Activated T-cell treated with anti-CD3 and anti-CD28 coated beads, Interleukin-2, amount 50 U/mL, for 4 hours (primary cell): ENCODE measurements around the gene ERBB4. TPM values are rescaled to one million over a fixed set of nuclear protein-coding genes. Genes with fewer than 3 reads are reported as not detected.

Experiments
- ATAC-seq, 2 donors: fragments of 200-7000 bp; cut with Tn5 transposase; one replicate each; pipeline ENCODE4 v1.10.0; 2021
- DNase-seq: peaks from one replicate; pipeline ENCODE4 v3.0.0-alpha.2; 2020
- H3K27me3 Mint-ChIP-seq: one replicate; pipeline ENCODE4 v1.8.0; 2021; ENCODE audit warnings: low read depth, mixed read lengths
- H3K36me3 Mint-ChIP-seq: one replicate; pipeline ENCODE4 v1.8.0; 2022; ENCODE audit warnings: mixed read lengths; ENCODE audit not compliant: insufficient read depth
- H3K4me1 Mint-ChIP-seq: one replicate; pipeline ENCODE4 v1.8.0; 2021; ENCODE audit warnings: low read depth, mixed read lengths
- H3K4me3 Mint-ChIP-seq: one replicate; pipeline ENCODE4 v1.8.0; 2021; ENCODE audit warnings: mild to moderate bottlenecking, moderate library complexity, mixed read lengths
- H3K9me3 Mint-ChIP-seq: one replicate; pipeline ENCODE4 v1.8.0; 2021; ENCODE audit warnings: mixed read lengths
- total RNA-seq, 3 donors: library from RNA; stranded (reverse); gene quantifications; one replicate each; pipeline ENCODE4 v1.2.1, GENCODE V29; 2021

The ERBB4 gene
- total RNA-seq, 3 donors from 2014 or later: not detected

DNA sequence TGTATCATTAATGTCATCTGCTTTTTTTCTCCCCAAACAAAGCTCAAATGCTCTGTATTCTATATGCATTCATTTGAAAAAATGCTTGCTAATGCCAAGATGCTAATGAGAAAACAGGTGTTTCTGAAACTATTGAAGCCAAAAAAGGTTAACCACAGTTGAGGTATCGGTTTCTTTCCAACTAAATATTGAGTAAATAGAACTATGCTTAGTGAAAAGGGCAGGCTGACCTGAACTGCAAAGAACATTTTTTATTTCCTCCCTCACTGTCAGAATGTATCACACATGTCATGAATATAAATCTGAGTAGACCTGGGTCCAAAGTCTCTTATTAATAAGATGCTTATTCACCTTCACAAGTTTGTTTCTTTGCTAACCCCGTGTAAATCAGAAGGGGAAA, 1115.6 kb downstream of the ERBB4 start:
- no peaks in the 10 kb centered on the region for H3K9me3 Mint-ChIP-seq
- no peak for ATAC-seq
- DNase-seq: no peak
- no peaks in the 10 kb centered on the region for H3K27me3 Mint-ChIP-seq
- no peaks in the 10 kb centered on the region for H3K36me3 Mint-ChIP-seq
- no peaks in the 10 kb centered on the region for H3K4me1 Mint-ChIP-seq
- no peak overlapping the region for H3K4me3 Mint-ChIP-seq

GRCh38 chr2:211417544-211417943, 1121.1 kb downstream of the ERBB4 start:
- ATAC-seq: no peak
- Mint-ChIP-seq H3K4me3 (no peak overlapping the region), H3K36me3 (no peaks in the 10 kb centered on the region), H3K27me3 (no peaks in the 10 kb centered on the region), H3K9me3 (peaks cover 6% of the 10 kb centered on the region), H3K4me1 (no peaks in the 10 kb centered on the region)
- no peak for DNase-seq

- Mint-ChIP-seq H3K4me1 (no peaks in the 10 kb centered on the region), H3K9me3 (peaks cover 6% of the 10 kb centered on the region), H3K4me3 (no peak overlapping the region), H3K36me3 (no peaks in the 10 kb centered on the region), H3K27me3 (no peaks in the 10 kb centered on the region)
- no peak for ATAC-seq
- no peak for DNase-seq
Observed at GRCh38 chr2:211416373-211416772, 1122.2 kb downstream of the ERBB4 start.

GRCh38 chr2:211413746-211414145, 1124.9 kb downstream of the ERBB4 start:
- DNase-seq: no peak
- Mint-ChIP-seq H3K4me1 (no peaks in the 10 kb centered on the region), H3K36me3 (no peaks in the 10 kb centered on the region), H3K9me3 (peaks cover 6% of the 10 kb centered on the region), H3K4me3 (no peak overlapping the region), H3K27me3 (no peaks in the 10 kb centered on the region)
- no peak for ATAC-seq

- Mint-ChIP-seq H3K9me3 (no peaks in the 10 kb centered on the region), H3K36me3 (no peaks in the 10 kb centered on the region), H3K4me1 (no peaks in the 10 kb centered on the region), H3K27me3 (no peaks in the 10 kb centered on the region), H3K4me3 (no peak overlapping the region)
- DNase-seq: no peak
- ATAC-seq: no peak
Observed at GRCh38 chr2:211408483-211408891, 1130.1 kb downstream of the ERBB4 start.

GRCh38 chr2:211407076-211407475, 1131.5 kb downstream of the ERBB4 start:
- Mint-ChIP-seq H3K9me3 (no peaks in the 10 kb centered on the region), H3K27me3 (no peaks in the 10 kb centered on the region), H3K36me3 (no peaks in the 10 kb centered on the region), H3K4me3 (no peak overlapping the region), H3K4me1 (no peaks in the 10 kb centered on the region)
- DNase-seq (no peak), ATAC-seq (no peak)

DNA sequence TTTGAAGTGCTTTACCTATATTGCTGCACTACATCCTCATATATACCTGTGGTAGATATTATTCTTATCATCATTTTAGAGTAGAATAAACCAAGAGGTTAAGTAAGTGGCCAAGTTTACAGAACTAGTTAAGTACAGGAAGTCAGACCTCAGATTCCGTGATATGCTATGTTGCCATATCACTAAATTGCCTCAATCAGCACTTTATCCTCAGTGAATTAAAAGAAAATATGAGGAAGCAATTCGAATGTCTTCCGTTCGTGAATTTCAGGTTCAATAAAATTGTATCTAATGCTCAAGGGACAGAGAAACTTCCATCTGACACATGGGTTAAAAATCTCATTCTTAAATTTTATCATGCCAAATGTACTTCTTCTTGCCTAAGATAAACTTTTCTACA, 1133.6 kb downstream of the ERBB4 start:
- Mint-ChIP-seq H3K4me3 (no peak overlapping the region), H3K9me3 (no peaks in the 10 kb centered on the region), H3K4me1 (no peaks in the 10 kb centered on the region), H3K36me3 (no peaks in the 10 kb centered on the region), H3K27me3 (no peaks in the 10 kb centered on the region)
- ATAC-seq (no peak), DNase-seq (no peak)

GRCh38 chr2:211404098-211404497, 1134.5 kb downstream of the ERBB4 start:
- DNase-seq: no peak

DNA sequence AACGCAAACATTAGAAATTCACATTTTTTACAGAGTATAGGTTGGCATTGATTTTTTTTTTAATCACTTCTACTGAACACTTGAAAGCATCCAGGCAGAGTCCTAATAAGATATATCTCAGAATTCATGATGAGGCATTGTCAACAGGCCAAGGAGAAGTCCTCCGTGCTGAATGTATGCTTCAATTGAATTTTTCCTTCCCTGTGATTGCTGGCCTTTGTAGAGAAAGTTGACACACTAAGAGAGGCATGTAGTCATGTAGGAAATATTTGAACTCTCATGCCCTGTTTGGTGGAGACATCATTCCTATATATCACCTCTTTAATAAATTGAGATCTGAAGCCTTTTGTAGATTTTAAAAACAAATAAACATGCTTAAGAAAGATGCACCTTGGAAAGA, 1137.3 kb downstream of the ERBB4 start:
- no peaks in the 10 kb centered on the region for H3K9me3 Mint-ChIP-seq
- ATAC-seq: no peak

More at GRCh38 chr2:211404098-211404497, 1134.5 kb downstream of the ERBB4 start:
- Mint-ChIP-seq H3K36me3 (no peaks in the 10 kb centered on the region), H3K4me3 (no peak overlapping the region), H3K27me3 (no peaks in the 10 kb centered on the region), H3K9me3 (no peaks in the 10 kb centered on the region), H3K4me1 (no peaks in the 10 kb centered on the region)
- ATAC-seq: no peak

GRCh38 chr2:211397764-211398163, 1140.8 kb downstream of the ERBB4 start:
- DNase-seq (no peak), ATAC-seq (no peak)
- Mint-ChIP-seq H3K4me3 (no peak overlapping the region), H3K9me3 (no peaks in the 10 kb centered on the region), H3K4me1 (no peaks in the 10 kb centered on the region), H3K36me3 (no peaks in the 10 kb centered on the region), H3K27me3 (no peaks in the 10 kb centered on the region)

More for the DNA sequence above, 1137.3 kb downstream of the ERBB4 start:
- no peak for DNase-seq
- Mint-ChIP-seq H3K27me3 (no peaks in the 10 kb centered on the region), H3K36me3 (no peaks in the 10 kb centered on the region), H3K4me3 (no peak overlapping the region), H3K4me1 (no peaks in the 10 kb centered on the region)

DNA sequence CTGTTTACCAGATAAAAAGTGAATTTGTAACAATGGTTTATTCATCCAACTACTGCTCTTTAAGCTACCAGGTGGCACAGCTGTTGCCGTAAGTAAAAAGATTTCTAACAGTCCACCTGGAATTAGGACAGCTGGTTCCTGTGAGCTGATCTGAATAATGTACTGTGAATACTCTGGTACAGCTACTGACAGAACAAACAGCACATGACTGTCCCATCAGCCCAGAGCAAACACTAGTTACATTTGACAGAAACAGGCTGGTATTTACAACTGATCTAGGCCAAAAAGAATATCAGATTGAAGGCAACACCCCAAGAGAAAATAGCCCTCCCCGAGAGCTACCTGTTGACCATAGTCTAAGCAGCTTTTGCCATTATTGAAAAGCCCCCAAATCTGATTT, 1141.8 kb downstream of the ERBB4 start:
- no peak for DNase-seq
- Mint-ChIP-seq H3K4me3 (no peak overlapping the region), H3K36me3 (no peaks in the 10 kb centered on the region), H3K9me3 (no peaks in the 10 kb centered on the region), H3K4me1 (no peaks in the 10 kb centered on the region), H3K27me3 (no peaks in the 10 kb centered on the region)
- no peak for ATAC-seq

- Mint-ChIP-seq H3K4me1 (no peaks in the 10 kb centered on the region), H3K4me3 (no peak overlapping the region), H3K9me3 (no peaks in the 10 kb centered on the region), H3K27me3 (no peaks in the 10 kb centered on the region), H3K36me3 (no peaks in the 10 kb centered on the region)
- DNase-seq (no peak), ATAC-seq (no peak)
Observed at GRCh38 chr2:211391189-211391567, 1147.4 kb downstream of the ERBB4 start.

DNA sequence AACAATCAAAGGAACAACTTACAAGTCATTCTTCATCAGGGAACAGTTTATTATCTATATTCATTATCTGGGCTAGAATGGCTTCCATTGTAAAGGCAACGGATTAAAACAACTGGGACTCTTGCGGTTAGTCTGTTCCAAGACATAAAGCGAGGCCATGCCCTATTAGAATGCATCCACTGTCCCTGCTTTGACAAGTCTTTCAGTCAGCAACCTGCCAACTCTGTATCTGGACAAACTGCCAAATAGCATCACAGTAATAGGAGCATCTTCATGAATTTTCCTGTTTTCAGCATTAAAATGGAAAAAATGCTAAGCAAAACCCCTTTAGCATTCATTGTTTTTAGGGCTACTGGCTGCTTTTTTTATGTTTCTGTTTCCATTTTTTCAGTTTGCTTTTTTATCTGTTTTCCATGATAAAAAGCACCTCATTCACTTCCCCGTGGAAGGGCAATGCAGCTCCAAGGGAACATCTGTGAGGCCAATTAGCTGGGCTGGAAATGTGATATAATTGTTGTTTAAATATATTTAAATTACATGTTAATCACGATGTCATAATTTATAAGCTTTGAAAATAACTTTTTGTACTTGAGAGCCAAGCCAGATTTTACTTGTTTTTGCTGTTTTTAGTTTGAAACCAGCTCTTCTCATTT, 1147.9 kb downstream of the ERBB4 start:
- H3K36me3 Mint-ChIP-seq: no peaks in the 10 kb centered on the region
- DNase-seq (no peak), ATAC-seq (no peak)
- no peak overlapping the region for H3K4me3 Mint-ChIP-seq
- H3K9me3 Mint-ChIP-seq: no peaks in the 10 kb centered on the region
- H3K4me1 Mint-ChIP-seq: no peaks in the 10 kb centered on the region
- H3K27me3 Mint-ChIP-seq: no peaks in the 10 kb centered on the region

DNA sequence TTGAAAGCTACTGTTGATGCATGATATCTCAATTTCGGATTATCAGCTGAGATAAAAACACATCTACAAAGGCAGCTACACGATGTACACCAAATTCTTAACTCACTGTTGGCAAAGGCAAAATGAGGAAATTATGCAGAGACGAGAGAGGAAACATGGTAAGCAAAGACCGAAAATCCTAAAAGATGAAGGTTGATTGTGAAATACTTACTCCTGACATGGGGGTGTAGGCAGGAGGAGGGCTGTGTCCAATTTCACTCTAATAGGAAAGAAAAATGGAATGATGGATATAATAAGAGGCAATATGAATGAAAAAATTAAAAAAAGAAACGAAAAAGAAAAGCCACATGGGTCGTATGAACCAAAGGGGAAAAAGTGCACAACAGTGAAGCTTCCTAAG, 1150.9 kb downstream of the ERBB4 start:
- no peaks in the 10 kb centered on the region for H3K36me3 Mint-ChIP-seq
- DNase-seq (no peak), ATAC-seq (no peak)
- no peaks in the 10 kb centered on the region for H3K4me1 Mint-ChIP-seq
- no peaks in the 10 kb centered on the region for H3K9me3 Mint-ChIP-seq
- H3K27me3 Mint-ChIP-seq: no peaks in the 10 kb centered on the region
- H3K4me3 Mint-ChIP-seq: no peak overlapping the region

DNA sequence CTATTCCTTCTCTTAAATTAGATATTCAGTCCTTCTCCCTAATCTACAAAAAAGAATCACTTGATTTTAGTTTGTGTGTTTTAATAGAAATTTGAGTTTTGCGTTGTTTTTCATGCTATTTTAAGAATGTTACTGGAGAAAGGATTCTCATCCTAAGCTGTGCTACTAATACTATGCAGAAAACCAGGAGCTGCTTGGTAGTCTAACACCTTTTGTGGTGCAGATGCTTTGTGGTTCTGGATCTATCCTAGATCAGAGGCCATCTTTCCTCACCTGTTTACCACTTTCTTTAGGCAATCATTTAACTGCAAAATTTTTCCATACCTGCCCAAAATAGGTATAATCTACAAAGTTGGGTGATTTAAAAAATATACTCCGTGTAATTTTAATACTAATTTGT, 1158.6 kb downstream of the ERBB4 start:
- H3K4me1 Mint-ChIP-seq: no peaks in the 10 kb centered on the region
- no peaks in the 10 kb centered on the region for H3K27me3 Mint-ChIP-seq
- no peaks in the 10 kb centered on the region for H3K36me3 Mint-ChIP-seq
- ATAC-seq (no peak), DNase-seq (no peak)
- no peaks in the 10 kb centered on the region for H3K9me3 Mint-ChIP-seq
- no peak overlapping the region for H3K4me3 Mint-ChIP-seq

GRCh38 chr2:211376410-211376809, 1162.2 kb downstream of the ERBB4 start:
- ATAC-seq (no peak), DNase-seq (no peak)
- Mint-ChIP-seq H3K4me3 (no peak overlapping the region), H3K27me3 (no peaks in the 10 kb centered on the region), H3K4me1 (no peaks in the 10 kb centered on the region), H3K9me3 (no peaks in the 10 kb centered on the region), H3K36me3 (no peaks in the 10 kb centered on the region)
